ENCODE data around the gene CCDC30.

- TF ChIP-seq YY1 (IDR thresholded peaks at IDR 0.05; ENCODE audit: insufficient read depth, insufficient read length) (no peak), ZNF274 (IDR thresholded peaks at IDR 0.05; ENCODE audit: low read depth, low read length) (no peak)
Measured at GRCh38 chr1:42469727-42470126, 6.6 kb downstream of the CCDC30 start.

All from NT2/D1 (cell line).